CD4-positive, alpha-beta T cell treated with Interleukin-6 at 100 ng/mL for 8 hours (primary cell): Measurements from ENCODE around the gene ADGRG3.

Source experiments
- DNase-seq: peaks from one replicate; pipeline ENCODE4 v3.0.0-alpha.2; 2020; ENCODE audit warnings: mixed read lengths, low spot score

Gene ADGRG3

GRCh38 chr16:57668263-57668571 is at the start of gene ADGRG3:
ADGRG3 (plus strand) TSS chr16:57668306; CDS start chr16:57668348, 42 bp downstream.
- no peak for DNase-seq

DNA sequence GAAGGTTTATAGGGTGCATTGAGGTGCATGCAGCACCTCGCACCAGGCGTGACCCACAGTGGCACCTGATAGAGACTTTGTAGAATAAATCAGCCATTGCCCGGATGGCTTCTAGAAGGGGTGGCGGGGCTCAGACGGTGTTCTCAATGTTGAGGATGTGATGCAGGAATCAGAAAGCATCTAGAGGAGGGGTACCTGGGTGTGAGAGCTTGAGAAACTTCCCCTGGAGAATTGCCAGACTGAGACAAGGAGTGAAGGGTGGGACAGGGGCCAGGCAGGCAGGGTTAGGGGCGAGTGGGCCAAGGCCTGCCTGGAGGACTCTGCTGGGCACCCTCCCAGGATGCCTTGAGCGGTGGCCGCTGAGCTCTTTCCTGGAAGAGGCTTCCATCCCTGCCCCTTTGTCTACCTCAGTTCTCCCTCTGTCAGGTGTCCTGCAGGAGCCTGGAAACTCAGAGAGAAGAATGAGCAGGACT is 48.9 kb upstream of the ADGRG3 start:
- no peak for DNase-seq

DNA sequence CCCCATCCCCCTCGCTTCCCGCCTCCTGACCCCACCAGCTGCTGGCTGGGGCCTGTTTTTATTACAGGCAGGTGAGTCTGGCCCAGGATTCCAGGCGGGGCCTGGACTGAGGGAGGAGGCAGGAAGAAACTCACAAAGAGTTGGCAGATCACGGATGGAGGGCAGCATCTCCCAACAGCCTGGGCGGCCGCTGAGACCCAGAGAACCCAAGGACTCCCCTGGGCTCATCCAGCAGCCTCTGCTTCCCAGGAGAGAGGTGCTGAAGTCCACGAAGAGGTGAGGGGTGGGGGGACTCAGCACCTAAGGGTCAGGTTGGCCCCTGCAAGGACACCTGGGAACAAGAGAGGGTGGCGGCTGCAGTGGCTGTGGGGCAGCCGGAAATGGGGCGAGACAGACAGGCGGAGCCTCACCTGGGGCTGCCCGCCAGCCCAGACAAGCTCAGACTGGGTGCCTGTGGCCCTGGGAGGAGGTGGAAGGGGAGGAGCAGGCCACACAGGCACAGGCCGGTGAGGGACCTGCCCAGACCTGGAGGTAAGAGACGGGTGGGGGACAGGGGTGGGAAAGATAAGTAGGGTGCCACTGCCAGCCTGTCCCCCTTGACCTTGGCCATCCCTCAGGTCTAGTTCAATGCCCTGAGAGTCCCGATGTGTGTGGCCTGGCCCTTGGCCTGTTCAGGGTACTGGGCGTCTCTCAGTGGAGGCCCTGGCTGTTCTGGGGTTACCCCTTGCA is 48.3 kb upstream of the ADGRG3 start:
- DNase-seq: no peak

DNA sequence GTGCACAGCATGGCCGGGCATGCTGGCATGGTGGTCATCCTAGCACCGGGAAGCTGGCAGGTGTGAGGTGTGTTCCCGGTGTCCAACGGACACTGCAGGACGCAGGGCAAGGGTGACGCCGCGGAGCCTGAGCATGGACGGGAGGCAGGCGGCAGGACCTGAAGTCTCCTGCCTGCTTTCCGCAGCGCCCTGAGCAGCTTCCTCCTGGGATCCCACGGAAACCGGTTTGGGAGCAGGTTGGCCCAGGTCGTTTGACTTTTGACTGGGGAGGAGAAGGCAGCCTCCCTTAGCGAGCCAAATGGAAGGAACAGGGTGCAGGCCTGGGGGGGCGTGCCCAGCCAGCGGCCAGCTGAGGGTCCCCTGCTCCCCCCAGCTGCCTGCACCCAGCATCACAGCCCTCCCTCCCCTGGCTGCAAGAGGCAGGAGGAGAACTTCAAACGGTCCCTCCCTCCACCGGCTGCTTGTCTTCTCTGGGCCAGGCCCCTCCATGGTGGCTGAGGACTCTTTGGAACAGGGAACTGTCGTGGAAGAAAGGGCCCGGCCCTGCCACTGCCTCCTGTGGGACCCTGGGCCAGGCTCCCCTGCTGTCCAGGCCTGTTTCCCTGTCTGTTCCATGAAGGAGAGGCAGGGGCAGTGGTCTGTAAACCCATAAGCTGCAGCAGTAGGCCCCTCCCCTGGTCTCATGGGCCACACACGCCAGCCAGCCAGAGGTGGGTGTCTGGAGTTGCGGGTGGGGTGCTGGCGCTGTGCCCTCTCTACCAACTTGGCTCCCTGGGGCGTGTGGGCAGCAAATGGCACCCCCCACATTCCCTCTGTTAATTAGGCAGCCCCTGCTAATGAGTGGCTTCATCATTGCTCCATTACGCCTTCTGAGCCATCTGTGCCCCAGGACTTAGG is 47.5 kb upstream of the ADGRG3 start:
- no peak for DNase-seq

DNA sequence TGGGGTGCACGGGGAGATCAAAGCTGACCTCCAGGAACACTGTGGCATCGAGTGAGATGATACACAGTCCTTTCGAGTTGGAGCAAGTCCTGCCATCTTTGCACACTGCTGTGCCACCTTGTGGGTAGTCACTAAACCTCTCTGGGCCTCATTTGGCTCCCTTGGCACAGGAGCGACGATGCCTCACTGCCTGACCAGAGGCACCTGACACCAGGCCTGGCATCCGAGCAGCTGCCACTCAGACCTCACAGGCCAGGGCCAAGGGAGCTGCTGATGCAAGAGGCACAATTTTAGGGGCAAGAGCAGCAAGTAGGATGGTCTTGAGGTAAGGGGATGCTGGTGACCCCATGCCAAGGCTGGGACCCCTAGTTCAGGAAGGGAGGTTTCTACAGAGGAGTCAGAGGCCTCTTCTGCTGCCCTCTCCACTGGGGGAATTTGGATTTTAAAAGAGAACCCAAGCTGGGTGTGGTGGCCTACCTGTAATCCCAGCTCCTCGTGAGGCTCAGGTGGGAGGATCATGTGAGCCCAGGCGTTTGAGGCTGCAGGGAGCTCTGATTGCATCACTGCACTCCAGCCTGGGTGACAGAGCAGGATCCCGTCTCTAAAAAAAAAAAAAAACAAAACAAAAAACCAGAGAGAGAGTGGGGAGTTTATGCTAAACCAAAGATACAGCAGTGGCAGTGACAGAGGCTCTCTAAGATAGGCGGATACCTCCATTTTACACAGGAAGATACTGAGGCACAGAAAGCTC is 46.4 kb upstream of the ADGRG3 start:
- no peak for DNase-seq

DNA sequence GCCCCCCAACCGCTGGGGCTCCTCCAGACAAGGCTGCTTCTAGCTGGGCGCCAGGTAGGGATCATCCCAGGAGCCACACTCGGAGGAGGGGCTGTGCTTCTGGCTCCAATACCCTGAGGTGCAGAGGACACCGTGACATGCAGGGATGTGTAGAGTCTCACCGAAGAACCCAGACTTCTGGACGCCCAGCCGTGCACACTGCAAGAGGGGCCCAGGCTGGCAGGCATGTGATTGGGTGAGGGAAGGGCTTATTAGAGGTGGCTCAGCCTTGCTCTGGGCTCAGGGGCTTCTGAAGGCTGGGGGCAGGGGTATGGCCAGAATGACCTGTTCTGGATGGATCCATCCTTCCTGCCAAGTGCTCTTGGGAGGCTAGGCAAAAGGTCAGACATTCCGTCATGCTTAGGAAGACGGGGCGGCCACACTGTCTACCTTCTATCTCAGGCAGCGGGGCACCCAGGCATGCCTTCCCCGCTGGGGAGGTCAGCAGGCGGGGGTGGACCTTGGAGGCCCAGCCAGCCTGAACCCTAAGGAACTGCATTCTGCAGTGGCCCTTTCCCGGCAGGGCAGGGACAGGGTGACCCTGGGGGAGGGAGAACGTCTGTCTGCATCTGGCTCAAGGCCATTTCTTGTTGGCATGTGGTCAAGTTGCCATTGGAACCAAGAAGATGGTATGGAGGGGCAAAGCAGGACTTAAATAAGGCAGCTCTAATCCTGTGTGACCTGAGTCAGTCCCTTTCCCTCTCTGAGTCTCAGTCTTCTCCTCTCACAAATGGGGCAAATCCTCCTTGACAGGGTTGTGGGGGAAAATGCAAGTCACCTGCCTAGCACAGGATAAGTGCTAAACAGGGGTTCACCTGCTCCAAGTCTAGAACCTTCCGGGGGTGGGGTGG is 45.5 kb upstream of the ADGRG3 start:
- DNase-seq: no peak

GRCh38 chr16:57623251-57624043 is 44.7 kb upstream of the ADGRG3 start:
- no peak for DNase-seq

DNA sequence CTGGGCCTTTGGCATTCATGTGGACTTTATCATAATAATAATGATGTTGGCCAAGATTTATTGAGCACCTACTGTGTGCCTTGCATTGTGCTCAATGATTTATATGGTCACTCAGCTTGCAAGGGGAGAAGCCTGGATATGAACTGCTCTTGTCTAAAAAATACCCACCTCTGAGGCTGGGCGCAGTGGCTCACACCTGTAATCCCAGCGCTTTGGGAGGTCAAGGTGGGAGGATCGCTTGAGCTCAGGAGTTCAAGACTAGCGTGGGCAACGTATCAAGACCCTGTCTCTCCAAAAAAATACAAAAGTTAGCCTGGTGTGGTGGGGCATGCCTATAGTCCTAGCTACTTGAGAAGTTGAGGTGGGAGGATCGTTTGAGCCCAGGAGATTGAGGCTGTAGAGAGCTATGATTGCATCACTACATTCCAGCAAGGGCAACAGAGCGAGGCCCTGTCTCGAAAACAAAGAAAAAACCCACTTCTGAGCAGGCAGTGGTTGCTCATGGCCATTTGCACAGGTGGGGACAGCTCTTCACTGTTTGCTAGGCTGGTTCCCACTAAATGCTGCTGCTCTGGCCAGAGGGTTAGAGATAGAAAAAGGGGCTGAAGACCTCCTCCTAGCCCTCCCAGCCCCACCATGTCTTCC is 43.9 kb upstream of the ADGRG3 start:
- DNase-seq: no peak

DNA sequence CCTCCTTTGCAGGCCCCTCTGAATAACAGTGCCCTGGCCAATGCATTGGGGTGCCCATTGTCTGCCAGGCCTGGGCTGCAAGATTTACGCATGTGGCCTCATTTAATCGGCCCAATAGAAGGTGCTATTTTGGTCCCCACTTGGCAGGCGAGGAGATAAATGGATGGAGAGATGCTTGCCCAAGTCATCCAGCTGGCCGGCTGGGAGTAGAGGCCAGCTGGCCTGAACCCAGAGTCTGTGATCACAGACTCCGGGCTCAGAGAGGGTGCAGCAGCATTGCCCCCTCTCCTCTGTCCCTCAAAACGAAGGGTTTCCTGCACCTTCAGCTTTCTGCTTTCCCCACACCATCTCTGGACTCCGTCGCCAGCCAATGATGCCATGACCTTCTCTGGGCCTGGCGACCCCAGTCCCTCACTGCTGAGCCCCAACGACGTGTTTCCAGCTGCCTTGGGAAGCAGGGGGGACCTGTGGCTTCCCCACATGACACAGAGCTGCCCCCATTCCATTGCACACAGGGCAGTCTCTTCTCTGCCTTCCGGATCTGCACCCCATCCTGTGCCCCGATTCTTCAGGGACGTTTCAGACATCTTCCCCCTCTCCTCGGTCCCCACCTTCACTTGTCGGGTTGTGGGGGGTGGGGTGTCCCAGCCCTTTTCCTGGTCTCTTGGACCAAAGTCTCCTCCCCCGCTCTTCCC is 43.2 kb upstream of the ADGRG3 start:
- DNase-seq: no peak

GRCh38 chr16:57626420-57627170 is 41.5 kb upstream of the ADGRG3 start:
- no peak for DNase-seq

GRCh38 chr16:57627184-57627871 is 40.8 kb upstream of the ADGRG3 start:
- DNase-seq: no peak

DNA sequence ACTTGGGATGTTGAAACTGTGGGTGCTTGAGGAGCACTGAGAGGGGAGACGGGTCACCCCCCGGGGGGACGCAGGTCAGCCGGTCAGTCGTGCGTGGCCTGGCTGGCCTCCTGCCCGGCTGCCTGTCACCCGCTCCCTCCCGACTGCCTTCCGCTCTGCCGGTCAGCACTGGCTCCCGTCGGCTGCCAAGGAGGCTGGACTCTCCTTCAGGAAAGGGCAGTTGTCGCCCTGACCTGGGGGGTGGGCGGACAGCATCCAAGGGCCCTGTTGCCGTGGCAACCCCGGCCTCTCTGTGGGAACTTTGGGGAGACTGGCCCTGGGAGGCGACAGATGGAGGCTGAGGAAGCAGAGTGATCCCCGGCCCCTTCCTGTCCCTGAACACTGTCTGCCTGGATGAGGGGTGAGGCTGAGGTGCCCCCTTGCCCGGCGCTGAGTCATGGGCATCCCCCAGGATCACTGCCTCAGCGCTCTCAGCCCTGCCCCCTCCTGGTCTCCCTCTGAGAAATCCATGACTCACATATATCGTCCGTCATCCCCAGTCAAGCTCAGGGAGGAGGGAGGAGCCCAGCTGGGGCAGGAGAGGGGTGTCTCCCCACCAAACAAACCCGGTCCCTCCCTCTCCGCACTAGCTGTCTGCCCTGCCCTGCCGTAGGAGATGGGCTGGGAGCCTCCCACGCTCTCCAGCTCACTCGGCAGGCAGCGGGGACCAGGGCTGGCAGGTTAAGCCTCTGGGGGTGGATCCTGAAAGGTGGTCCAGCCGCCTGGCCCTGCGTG is 39.9 kb upstream of the ADGRG3 start, which contains the start of gene ADGRG1:
TSS of gene ADGRG1 (plus strand) at position 623 of the 774 bp plus-strand sequence. CDS start 21,658 bp downstream, outside the sequence.
- DNase-seq: no peak

- DNase-seq: no peak
Observed at GRCh38 chr16:57628783-57629293, 39.3 kb upstream of the ADGRG3 start.

GRCh38 chr16:57629516-57630406 is 38.3 kb upstream of the ADGRG3 start:
- no peak for DNase-seq

DNA sequence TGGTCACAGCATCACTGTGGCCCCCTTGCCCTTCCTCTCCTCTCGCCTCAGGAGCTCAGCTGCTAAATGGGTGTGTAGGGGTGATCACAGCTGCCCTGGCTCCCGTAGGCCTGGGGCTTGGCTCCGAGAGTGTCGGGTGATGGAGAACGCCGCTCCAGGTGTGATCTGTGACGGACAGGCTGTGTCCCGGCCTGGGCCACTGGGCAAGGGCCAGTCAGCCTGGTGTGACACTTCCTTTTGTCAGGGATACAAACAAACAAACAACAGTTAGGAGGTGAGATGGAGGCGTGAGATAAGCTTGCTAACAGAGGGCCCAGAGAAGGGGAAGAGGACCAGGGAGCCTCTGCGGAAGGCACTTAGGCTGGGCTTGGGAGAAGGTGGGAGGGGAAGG is 37.7 kb upstream of the ADGRG3 start:
- DNase-seq: no peak
